ENCODE results near the gene NOL4L.

Gene NOL4L

DNA sequence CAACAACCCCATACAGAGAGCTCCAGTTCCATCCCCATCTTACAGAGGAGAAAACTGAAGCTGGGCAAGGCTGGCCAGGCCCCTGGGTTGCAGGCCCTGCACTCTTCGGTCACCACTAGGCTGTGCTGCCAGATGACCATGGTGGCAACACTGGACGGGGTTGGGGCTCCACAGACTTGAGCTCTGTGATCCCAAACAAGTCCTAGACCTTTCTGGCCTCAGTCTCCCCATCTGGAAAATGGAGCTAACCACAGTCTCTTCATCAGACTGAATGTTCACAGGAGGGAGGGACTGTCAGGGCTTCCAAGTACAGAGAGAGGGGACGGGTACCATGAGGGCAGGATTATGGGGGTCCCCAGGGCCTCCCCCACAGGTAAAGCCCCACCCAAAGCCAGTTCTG lies 41.3 kb upstream of the NOL4L start:
- TF ChIP-seq CREB5 (CRISPR knock-in tag; IDR thresholded peaks at IDR 0.05; ENCODE audit: low read depth) (no peak), TCF4 (CRISPR knock-in tag; IDR thresholded peaks at IDR 0.05; ENCODE audit: borderline replicate concordance) (no peak), ISL1 (CRISPR knock-in tag; IDR thresholded peaks at IDR 0.05) (no peak), CSDC2 (CRISPR knock-in tag; IDR thresholded peaks at IDR 0.05) (no peak), RARB (CRISPR knock-in tag; IDR thresholded peaks at IDR 0.05) (no peak), ZNF70 (CRISPR knock-in tag; IDR thresholded peaks at IDR 0.05) (no peak)
- TF ChIP-seq, protein P1, sequence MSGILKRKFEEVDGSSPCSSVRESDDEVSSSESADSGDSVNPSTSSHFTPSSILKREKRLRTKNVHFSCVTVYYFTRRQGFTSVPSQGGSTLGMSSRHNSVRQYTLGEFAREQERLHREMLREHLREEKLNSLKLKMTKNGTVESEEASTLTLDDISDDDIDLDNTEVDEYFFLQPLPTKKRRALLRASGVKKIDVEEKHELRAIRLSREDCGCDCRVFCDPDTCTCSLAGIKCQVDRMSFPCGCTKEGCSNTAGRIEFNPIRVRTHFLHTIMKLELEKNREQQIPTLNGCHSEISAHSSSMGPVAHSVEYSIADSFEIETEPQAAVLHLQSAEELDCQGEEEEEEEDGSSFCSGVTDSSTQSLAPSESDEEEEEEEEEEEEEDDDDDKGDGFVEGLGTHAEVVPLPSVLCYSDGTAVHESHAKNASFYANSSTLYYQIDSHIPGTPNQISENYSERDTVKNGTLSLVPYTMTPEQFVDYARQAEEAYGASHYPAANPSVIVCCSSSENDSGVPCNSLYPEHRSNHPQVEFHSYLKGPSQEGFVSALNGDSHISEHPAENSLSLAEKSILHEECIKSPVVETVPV (CRISPR knock-in tag; IDR thresholded peaks at IDR 0.05): no peak
- TF ChIP-seq, protein P2, sequence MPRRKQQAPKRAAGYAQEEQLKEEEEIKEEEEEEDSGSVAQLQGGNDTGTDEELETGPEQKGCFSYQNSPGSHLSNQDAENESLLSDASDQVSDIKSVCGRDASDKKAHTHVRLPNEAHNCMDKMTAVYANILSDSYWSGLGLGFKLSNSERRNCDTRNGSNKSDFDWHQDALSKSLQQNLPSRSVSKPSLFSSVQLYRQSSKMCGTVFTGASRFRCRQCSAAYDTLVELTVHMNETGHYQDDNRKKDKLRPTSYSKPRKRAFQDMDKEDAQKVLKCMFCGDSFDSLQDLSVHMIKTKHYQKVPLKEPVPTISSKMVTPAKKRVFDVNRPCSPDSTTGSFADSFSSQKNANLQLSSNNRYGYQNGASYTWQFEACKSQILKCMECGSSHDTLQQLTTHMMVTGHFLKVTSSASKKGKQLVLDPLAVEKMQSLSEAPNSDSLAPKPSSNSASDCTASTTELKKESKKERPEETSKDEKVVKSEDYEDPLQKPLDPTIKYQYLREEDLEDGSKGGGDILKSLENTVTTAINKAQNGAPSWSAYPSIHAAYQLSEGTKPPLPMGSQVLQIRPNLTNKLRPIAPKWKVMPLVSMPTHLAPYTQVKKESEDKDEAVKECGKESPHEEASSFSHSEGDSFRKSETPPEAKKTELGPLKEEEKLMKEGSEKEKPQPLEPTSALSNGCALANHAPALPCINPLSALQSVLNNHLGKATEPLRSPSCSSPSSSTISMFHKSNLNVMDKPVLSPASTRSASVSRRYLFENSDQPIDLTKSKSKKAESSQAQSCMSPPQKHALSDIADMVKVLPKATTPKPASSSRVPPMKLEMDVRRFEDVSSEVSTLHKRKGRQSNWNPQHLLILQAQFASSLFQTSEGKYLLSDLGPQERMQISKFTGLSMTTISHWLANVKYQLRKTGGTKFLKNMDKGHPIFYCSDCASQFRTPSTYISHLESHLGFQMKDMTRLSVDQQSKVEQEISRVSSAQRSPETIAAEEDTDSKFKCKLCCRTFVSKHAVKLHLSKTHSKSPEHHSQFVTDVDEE (CRISPR knock-in tag; IDR thresholded peaks at IDR 0.05): no peak
- TF ChIP-seq, protein P3, sequence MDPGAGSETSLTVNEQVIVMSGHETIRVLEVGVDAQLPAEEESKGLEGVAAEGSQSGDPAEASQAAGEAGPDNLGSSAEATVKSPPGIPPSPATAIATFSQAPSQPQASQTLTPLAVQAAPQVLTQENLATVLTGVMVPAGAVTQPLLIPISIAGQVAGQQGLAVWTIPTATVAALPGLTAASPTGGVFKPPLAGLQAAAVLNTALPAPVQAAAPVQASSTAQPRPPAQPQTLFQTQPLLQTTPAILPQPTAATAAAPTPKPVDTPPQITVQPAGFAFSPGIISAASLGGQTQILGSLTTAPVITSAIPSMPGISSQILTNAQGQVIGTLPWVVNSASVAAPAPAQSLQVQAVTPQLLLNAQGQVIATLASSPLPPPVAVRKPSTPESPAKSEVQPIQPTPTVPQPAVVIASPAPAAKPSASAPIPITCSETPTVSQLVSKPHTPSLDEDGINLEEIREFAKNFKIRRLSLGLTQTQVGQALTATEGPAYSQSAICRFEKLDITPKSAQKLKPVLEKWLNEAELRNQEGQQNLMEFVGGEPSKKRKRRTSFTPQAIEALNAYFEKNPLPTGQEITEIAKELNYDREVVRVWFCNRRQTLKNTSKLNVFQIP (CRISPR knock-in tag; IDR thresholded peaks at IDR 0.05; ENCODE audit: borderline replicate concordance, low read depth): no peak
- ATAC-seq: no peak

- TF ChIP-seq ZNF8 (CRISPR knock-in tag; IDR thresholded peaks at IDR 0.05) (no peak), ZNF565 (CRISPR knock-in tag; conservative IDR thresholded peaks at IDR 0.05; ENCODE audit: low read depth) (no peak), CSDC2 (CRISPR knock-in tag; IDR thresholded peaks at IDR 0.05) (no peak), BACH2 (CRISPR knock-in tag; IDR thresholded peaks at IDR 0.05; ENCODE audit: borderline replicate concordance) (no peak), SNAI2 (CRISPR knock-in tag; IDR thresholded peaks at IDR 0.05) (no peak), ISL1 (CRISPR knock-in tag; IDR thresholded peaks at IDR 0.05) (no peak), TOX (CRISPR knock-in tag; IDR thresholded peaks at IDR 0.05; ENCODE audit: borderline replicate concordance) (no peak)
- TF ChIP-seq, protein P1 (CRISPR knock-in tag; IDR thresholded peaks at IDR 0.05): no peak
- TF ChIP-seq, protein P2 (CRISPR knock-in tag; IDR thresholded peaks at IDR 0.05): no peak
- no peak for ATAC-seq
Observed at GRCh38 chr20:32625996-32626395, 40.9 kb upstream of the NOL4L start.

DNA sequence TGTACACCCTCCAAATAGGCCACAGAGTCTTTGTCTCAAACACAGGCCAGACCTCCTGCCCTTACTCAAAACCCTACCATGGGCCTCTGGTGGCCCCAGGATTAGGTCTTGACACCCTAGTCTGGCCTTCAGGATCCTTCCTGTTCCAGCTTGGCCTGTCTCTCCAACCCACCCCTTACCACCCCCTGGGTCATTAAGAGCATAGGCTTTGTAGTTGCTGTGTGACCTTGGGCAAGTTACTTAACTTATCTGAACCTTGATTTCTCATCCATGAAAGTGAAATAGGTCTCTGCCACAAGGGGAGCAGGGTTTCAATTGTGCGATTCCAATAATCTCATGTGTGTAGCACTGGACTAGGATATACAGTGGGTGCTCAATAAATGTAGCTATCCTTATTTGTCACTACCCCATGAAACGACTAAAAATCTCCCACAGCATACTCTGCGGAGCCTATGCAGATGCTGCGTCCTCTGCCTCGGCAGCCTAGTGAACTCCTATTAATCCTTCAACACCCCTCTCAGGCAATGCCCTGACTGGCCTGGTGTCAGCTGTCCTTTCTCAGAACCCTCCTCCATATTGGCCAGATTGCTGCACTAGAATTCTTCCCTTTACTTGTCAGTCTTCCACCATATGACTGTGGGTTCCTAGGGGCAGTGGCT lies 39.7 kb upstream of the NOL4L start:
- TF ChIP-seq ZFP3 (CRISPR knock-in tag; IDR thresholded peaks at IDR 0.05) (peak; percentile 94), ESRRG (CRISPR knock-in tag; IDR thresholded peaks at IDR 0.05) (no peak)
- TF ChIP-seq, protein P4, sequence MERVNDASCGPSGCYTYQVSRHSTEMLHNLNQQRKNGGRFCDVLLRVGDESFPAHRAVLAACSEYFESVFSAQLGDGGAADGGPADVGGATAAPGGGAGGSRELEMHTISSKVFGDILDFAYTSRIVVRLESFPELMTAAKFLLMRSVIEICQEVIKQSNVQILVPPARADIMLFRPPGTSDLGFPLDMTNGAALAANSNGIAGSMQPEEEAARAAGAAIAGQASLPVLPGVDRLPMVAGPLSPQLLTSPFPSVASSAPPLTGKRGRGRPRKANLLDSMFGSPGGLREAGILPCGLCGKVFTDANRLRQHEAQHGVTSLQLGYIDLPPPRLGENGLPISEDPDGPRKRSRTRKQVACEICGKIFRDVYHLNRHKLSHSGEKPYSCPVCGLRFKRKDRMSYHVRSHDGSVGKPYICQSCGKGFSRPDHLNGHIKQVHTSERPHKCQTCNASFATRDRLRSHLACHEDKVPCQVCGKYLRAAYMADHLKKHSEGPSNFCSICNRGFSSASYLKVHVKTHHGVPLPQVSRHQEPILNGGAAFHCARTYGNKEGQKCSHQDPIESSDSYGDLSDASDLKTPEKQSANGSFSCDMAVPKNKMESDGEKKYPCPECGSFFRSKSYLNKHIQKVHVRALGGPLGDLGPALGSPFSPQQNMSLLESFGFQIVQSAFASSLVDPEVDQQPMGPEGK (CRISPR knock-in tag; IDR thresholded peaks at IDR 0.05; ENCODE audit: borderline replicate concordance): no peak
- TF ChIP-seq, protein P1 (CRISPR knock-in tag; IDR thresholded peaks at IDR 0.05): no peak
- no peak for ATAC-seq

Data from SK-N-SH treated with all-trans-retinoic acid at 6 μM for 48 hours (cell line).